H9 (cell line): ENCODE data around the gene MNX1. TPM values are rescaled to one million over a fixed set of nuclear protein-coding genes. Genes with fewer than 3 reads are reported as not detected.

Experiments
- DNase-seq: peaks from one replicate; pipeline ENCODE4 v3.0.0-alpha.2; 2017
- H2AFZ ChIP-seq: one replicate; pipeline ENCODE4 v1.6.1; 2013; ENCODE audit warnings: mild to moderate bottlenecking, low read length, control low read depth, moderate library complexity
- H2AK5ac ChIP-seq: 2 replicates; pipeline ENCODE4 v1.6.1; 2013; ENCODE audit warnings: low read length, control low read depth, mixed read lengths; ENCODE audit not compliant: insufficient read length
- H2BK120ac ChIP-seq: one replicate; pipeline ENCODE4 v1.6.1; 2013; ENCODE audit warnings: low read depth, mild to moderate bottlenecking, low read length, control low read depth, inconsistent platforms; ENCODE audit not compliant: poor library complexity, severe bottlenecking
- H2BK12ac ChIP-seq: 2 replicates; pipeline ENCODE4 v1.6.1; 2013; ENCODE audit warnings: low read length, control low read depth, mixed read lengths, low read depth; ENCODE audit not compliant: insufficient read length
- H2BK15ac ChIP-seq: 2 replicates; pipeline ENCODE4 v1.6.1; 2013; ENCODE audit warnings: low read depth, low read length, control low read depth
- H2BK20ac ChIP-seq: one replicate; pipeline ENCODE4 v1.6.1; 2013; ENCODE audit warnings: low read depth, mild to moderate bottlenecking, low read length, control low read depth, inconsistent platforms; ENCODE audit not compliant: poor library complexity, severe bottlenecking
- H2BK5ac ChIP-seq: 2 replicates; pipeline ENCODE4 v1.6.1; 2013; ENCODE audit warnings: low read length, control low read depth, mixed read lengths; ENCODE audit not compliant: insufficient read length
- H3K14ac ChIP-seq: 2 replicates; pipeline ENCODE4 v1.6.1; 2013; ENCODE audit warnings: low read length, control low read depth; ENCODE audit not compliant: insufficient read depth
- H3K18ac ChIP-seq: 2 replicates; pipeline ENCODE4 v1.6.1; 2013; ENCODE audit warnings: low read depth, mild to moderate bottlenecking, mixed read lengths, low read length, control low read depth; ENCODE audit not compliant: insufficient read length
- H3K23ac ChIP-seq: 2 replicates; pipeline ENCODE4 v1.6.1; 2013; ENCODE audit warnings: low read length, control low read depth, mixed read lengths, low read depth; ENCODE audit not compliant: insufficient read length
- H3K23me2 ChIP-seq: 2 replicates; pipeline ENCODE4 v1.6.1; 2013; ENCODE audit warnings: low read depth, mild to moderate bottlenecking, mixed read lengths, low read length, control low read depth; ENCODE audit not compliant: insufficient read length, poor library complexity, severe bottlenecking
- H3K27ac ChIP-seq: 2 replicates; pipeline ENCODE4 v1.5.1; 2013; ENCODE audit warnings: low read length, control low read depth, mixed read lengths, low read depth; ENCODE audit not compliant: insufficient read length
- H3K27me3 ChIP-seq: 2 replicates; pipeline ENCODE4 v1.6.1; 2013; ENCODE audit warnings: low read length, control low read depth, inconsistent platforms; ENCODE audit not compliant: insufficient read depth
- H3K4ac ChIP-seq: 2 replicates; pipeline ENCODE4 v1.6.1; 2013; ENCODE audit warnings: low read depth, mild to moderate bottlenecking, control low read depth, inconsistent platforms, low read length, moderate library complexity
- H3K4me1 ChIP-seq: 2 replicates; pipeline ENCODE4 v1.6.1; 2013; ENCODE audit warnings: low read length, control low read depth, inconsistent platforms; ENCODE audit not compliant: insufficient read depth
- H3K4me2 ChIP-seq: 2 replicates; pipeline ENCODE4 v1.6.1; 2013; ENCODE audit warnings: low read length, control low read depth, mixed read lengths; ENCODE audit not compliant: insufficient read length, insufficient read depth
- H3K56ac ChIP-seq: 2 replicates; pipeline ENCODE4 v1.6.1; 2013; ENCODE audit warnings: low read depth, mild to moderate bottlenecking, mixed read lengths, low read length, control low read depth; ENCODE audit not compliant: insufficient read length
- H3K79me1 ChIP-seq: 2 replicates; pipeline ENCODE4 v1.6.1; 2013; ENCODE audit warnings: low read depth, mild to moderate bottlenecking, moderate library complexity, low read length, control low read depth, inconsistent platforms; ENCODE audit not compliant: insufficient read depth, poor library complexity, severe bottlenecking
- H3K79me2 ChIP-seq: 2 replicates; pipeline ENCODE4 v1.6.1; 2013; ENCODE audit warnings: low read length, control low read depth, inconsistent platforms; ENCODE audit not compliant: insufficient read depth
- H3K9ac ChIP-seq: 2 replicates; pipeline ENCODE4 v1.6.1; 2013; ENCODE audit warnings: low read length, control low read depth, mixed read lengths; ENCODE audit not compliant: insufficient read length; ENCODE audit errors: extremely low read depth
- H3K9me3 ChIP-seq: one replicate; pipeline ENCODE4 v1.6.1; 2013; ENCODE audit warnings: low read depth, low read length, inconsistent platforms; ENCODE audit not compliant: control insufficient read depth
- H3T11ph ChIP-seq: one replicate; pipeline ENCODE4 v1.6.1; 2013; ENCODE audit warnings: mild to moderate bottlenecking, low read length, control low read depth, inconsistent platforms
- H4K20me1 ChIP-seq: one replicate; pipeline ENCODE4 v1.6.1; 2013; ENCODE audit not compliant: control insufficient read depth, insufficient read length, insufficient read depth
- H4K5ac ChIP-seq: 2 replicates; pipeline ENCODE4 v1.6.1; 2013; ENCODE audit warnings: low read depth, mild to moderate bottlenecking, mixed read lengths, low read length, control low read depth; ENCODE audit not compliant: insufficient read length
- H4K8ac ChIP-seq: replicated peaks from 2 replicates; pipeline ENCODE4 v1.6.1; 2013; ENCODE audit warnings: low read length, control low read depth, mixed read lengths, low read depth; ENCODE audit not compliant: insufficient read length
- H4K91ac ChIP-seq: 2 replicates; pipeline ENCODE4 v1.6.1; 2013; ENCODE audit warnings: low read depth, mild to moderate bottlenecking, moderate library complexity, mixed read lengths, low read length, control low read depth; ENCODE audit not compliant: insufficient read length
- H3K27ac Mint-ChIP-seq, 3 experiments: 2 replicates in 2 of 3; 3 replicates in 1 of 3; pipeline ENCODE4 v1.8.0; 2020 to 2021; ENCODE audit warnings: mixed read lengths in 3 of 3, mild to moderate bottlenecking in 1 of 3, moderate library complexity in 1 of 3
- H3K27me3 Mint-ChIP-seq: 2 replicates; pipeline ENCODE4 v1.8.0; 2021; ENCODE audit warnings: low read depth, mild to moderate bottlenecking, moderate library complexity, mixed read lengths
- H3K36me3 Mint-ChIP-seq, 3 experiments: 2 replicates in 2 of 3; 3 replicates in 1 of 3; pipeline ENCODE4 v1.8.0; 2020 to 2021; ENCODE audit warnings: low read depth in 3 of 3, mixed read lengths in 3 of 3; ENCODE audit not compliant: insufficient read depth in 1 of 3
- H3K4me1 Mint-ChIP-seq, 2 experiments: 2 replicates each; pipeline ENCODE4 v1.8.0; 2020; ENCODE audit warnings: mixed read lengths in 2 of 2
- H3K4me3 Mint-ChIP-seq, 2 experiments: 2 replicates in 1 of 2; 3 replicates in 1 of 2; pipeline ENCODE4 v1.8.0; 2020 to 2021; ENCODE audit warnings: mild to moderate bottlenecking in 2 of 2, mixed read lengths in 2 of 2, moderate library complexity in 1 of 2
- H3K9me3 Mint-ChIP-seq, 2 experiments: 2 replicates in 1 of 2; 3 replicates in 1 of 2; pipeline ENCODE4 v1.8.0; 2020; ENCODE audit warnings: mild to moderate bottlenecking in 2 of 2, mixed read lengths in 2 of 2, moderate library complexity in 1 of 2
- CTCF ChIP-seq: fragments of 200-600 bp; sonication (generic); conservative IDR thresholded peaks from 3 replicates; pipeline ENCODE4 v1.8.0; 2021; ENCODE audit warnings: antibody characterized with exemption, mild to moderate bottlenecking
- WGBS: extraction: QIAGEN DNeasy Blood & Tissue Kit; methylation state at CpG from one replicate; pipeline ENCODE4 v1.1.7; 2013; ENCODE audit warnings: missing lambda C conversion rate, low lambda C conversion rate, mixed read lengths; ENCODE audit not compliant: insufficient read length; ENCODE audit errors: extremely low coverage; 5-methylcytosine and 5-hydroxymethylcytosine counted together
- total RNA-seq: library from RNA; stranded (reverse); gene quantifications from 2 replicates; pipeline ENCODE4 v1.2.1, GENCODE V29; 2021

MNX1 gene
- total RNA-seq, 1 experiment from 2014 or later = not detected

- no peak overlapping the region for H2BK12ac ChIP-seq
- H4K20me1 ChIP-seq = no peaks in the 10 kb centered on the region
- 0 out of 5 replicates have a peak, but pooled peaks cover 0 to 3% of the 10 kb centered on the region in 2 experiments for H3K9me3 Mint-ChIP-seq
- no peak overlapping the region for H2AFZ ChIP-seq
- H3K9ac ChIP-seq = no peak overlapping the region
- H3K23me2 ChIP-seq = no peaks in the 10 kb centered on the region
- no peak overlapping the region for H3K18ac ChIP-seq
- no peak overlapping the region for H3K4me3 Mint-ChIP-seq
- H3K4ac ChIP-seq = no peak overlapping the region
- H3K27me3 ChIP-seq = no peaks in the 10 kb centered on the region
- no peak overlapping the region for H3K27ac ChIP-seq
- no peaks in the 10 kb centered on the region for H3K36me3 Mint-ChIP-seq
- no peak overlapping the region for H2BK120ac ChIP-seq
- H2BK15ac ChIP-seq = no peak overlapping the region
- no peaks in the 10 kb centered on the region for H3K79me2 ChIP-seq
- H3K56ac ChIP-seq = no peak overlapping the region
- DNase-seq = no peak
- WGBS = no CpG with 5 or more reads among the region's 9 CpGs
- H3K23ac ChIP-seq = no peak overlapping the region
- H3K27ac Mint-ChIP-seq = no peak overlapping the region
- no peak overlapping the region for H4K5ac ChIP-seq
- H2AK5ac ChIP-seq = no peak overlapping the region
- H3K27me3 Mint-ChIP-seq = peaks cover 28% of the 10 kb centered on the region
- H3K79me1 ChIP-seq = no peaks in the 10 kb centered on the region
- no peak overlapping the region for H2BK20ac ChIP-seq
- no peak overlapping the region for H4K91ac ChIP-seq
- H4K8ac ChIP-seq = no peak overlapping the region
- no peak overlapping the region for H3K4me2 ChIP-seq
- TF ChIP-seq CTCF = peak; percentile 18; the same call in 1 of the 3 replicates
- no peaks in the 10 kb centered on the region for H3K9me3 ChIP-seq
- no peak overlapping the region for H2BK5ac ChIP-seq
- H3K4me1 ChIP-seq = no peaks in the 10 kb centered on the region
- no peaks in the 10 kb centered on the region for H3K4me1 Mint-ChIP-seq
- H3K14ac ChIP-seq = no peak overlapping the region
- no peak overlapping the region for H3T11ph ChIP-seq
These were observed 45.8 kb upstream of the MNX1 start for GRCh38 chr7:157056246-157056645.
